Measurements from ENCODE around the gene CTBP1.

DNA sequence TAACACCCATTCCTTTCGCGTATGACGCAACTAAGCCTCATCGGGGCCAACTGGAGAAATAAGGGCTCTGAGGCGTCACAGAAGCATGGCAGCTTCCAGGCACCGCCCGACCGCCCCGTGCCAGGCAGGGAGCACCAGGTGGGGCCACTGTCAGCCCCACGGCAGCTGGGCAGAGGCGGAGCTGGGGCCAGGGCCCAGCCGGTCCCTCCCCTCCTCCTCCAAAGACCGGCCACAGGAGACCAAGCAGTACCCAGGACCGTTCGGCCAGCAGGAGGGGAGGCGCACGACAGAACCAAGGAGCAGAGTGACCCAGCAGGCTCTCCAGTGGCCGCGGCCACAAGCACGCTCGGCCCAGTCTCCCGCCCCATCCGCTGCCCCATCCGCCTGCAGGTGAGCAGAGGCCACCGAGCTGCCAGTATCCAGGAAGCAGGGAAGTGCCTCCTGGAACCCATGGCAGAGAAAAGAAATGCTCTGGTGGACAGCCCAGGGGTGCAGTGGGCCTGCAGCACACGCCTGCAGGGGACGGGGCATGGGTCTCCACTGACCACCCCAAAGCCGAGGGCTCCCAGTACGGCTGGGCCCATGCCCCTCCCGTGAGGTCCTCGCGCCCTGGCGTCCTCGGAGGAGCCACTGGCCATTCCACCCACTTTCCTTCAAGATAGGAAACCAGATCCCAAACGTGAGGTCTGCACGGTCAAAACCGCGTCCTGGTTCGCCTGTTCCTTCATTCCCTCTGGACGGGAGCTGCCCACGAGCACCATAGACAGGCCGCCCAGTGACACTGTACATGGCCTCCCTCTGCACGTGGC, 9.6 kb downstream of the CTBP1 start:
- TF ChIP-seq, protein P1, sequence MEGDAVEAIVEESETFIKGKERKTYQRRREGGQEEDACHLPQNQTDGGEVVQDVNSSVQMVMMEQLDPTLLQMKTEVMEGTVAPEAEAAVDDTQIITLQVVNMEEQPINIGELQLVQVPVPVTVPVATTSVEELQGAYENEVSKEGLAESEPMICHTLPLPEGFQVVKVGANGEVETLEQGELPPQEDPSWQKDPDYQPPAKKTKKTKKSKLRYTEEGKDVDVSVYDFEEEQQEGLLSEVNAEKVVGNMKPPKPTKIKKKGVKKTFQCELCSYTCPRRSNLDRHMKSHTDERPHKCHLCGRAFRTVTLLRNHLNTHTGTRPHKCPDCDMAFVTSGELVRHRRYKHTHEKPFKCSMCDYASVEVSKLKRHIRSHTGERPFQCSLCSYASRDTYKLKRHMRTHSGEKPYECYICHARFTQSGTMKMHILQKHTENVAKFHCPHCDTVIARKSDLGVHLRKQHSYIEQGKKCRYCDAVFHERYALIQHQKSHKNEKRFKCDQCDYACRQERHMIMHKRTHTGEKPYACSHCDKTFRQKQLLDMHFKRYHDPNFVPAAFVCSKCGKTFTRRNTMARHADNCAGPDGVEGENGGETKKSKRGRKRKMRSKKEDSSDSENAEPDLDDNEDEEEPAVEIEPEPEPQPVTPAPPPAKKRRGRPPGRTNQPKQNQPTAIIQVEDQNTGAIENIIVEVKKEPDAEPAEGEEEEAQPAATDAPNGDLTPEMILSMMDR (IDR thresholded peaks at IDR 0.05) = no peak
- no peak for TF ChIP-seq POLR2AphosphoS5 (IDR thresholded peaks at IDR 0.05)
- no peak for TF ChIP-seq POLR2A (IDR thresholded peaks at IDR 0.05)
- no peak for TF ChIP-seq EP300 (IDR thresholded peaks at IDR 0.05)
